HuH-7.5 (cell line): ENCODE results near the gene FAM47C.
A peak's percentile ranks its signal among the peaks of the same experiment; 100 is the strongest.
"Not testable (repeated sequence)": the region's sequence is repeated elsewhere in the genome, so short reads cannot be mapped to it uniquely, and the experiment has no call there.

Experiments used
- DNase-seq: peaks from one replicate; pipeline ENCODE4 v3.0.0; 2011; ENCODE audit warnings: low spot score

Gene FAM47C

GRCh38 chrX:37008182-37008581 is at the start of gene FAM47C:
FAM47C (plus strand) TSS chrX:37008366; CDS start chrX:37008411, 45 bp downstream.
- not testable (repeated sequence) for DNase-seq

- peak; percentile 11 for DNase-seq
These were observed 46.6 kb upstream of the FAM47C start for GRCh38 chrX:36961590-36961989.

- DNase-seq: no peak
These were observed 44.9 kb upstream of the FAM47C start for GRCh38 chrX:36963069-36963808.

GRCh38 chrX:36963852-36964251 is 44.3 kb upstream of the FAM47C start:
- DNase-seq: no peak

- DNase-seq: no peak
These were observed 34.6 kb upstream of the FAM47C start for GRCh38 chrX:36973575-36973974.

GRCh38 chrX:36974911-36975310 is 33.3 kb upstream of the FAM47C start:
- no peak for DNase-seq

- DNase-seq: no peak
These were observed 29.3 kb upstream of the FAM47C start for GRCh38 chrX:36978886-36979285.

GRCh38 chrX:36983831-36984230 is 24.3 kb upstream of the FAM47C start:
- no peak for DNase-seq

- DNase-seq: not testable (repeated sequence)
These were observed 22.6 kb upstream of the FAM47C start for GRCh38 chrX:36985416-36986209.

- DNase-seq: no peak
These were observed 21.9 kb upstream of the FAM47C start for GRCh38 chrX:36986231-36986630.

GRCh38 chrX:36987212-36987611 is 21.0 kb upstream of the FAM47C start:
- not testable (repeated sequence) for DNase-seq

- DNase-seq: no peak
These were observed 8.0 kb upstream of the FAM47C start for GRCh38 chrX:37000140-37000539.

- DNase-seq: no peak
These were observed 2.3 kb downstream of the FAM47C start for GRCh38 chrX:37010496-37010895.

- DNase-seq: not testable (repeated sequence)
These were observed 26.1 kb downstream of the FAM47C start for GRCh38 chrX:37034260-37034659.

- not testable (repeated sequence) for DNase-seq
These were observed 28.6 kb downstream of the FAM47C start for GRCh38 chrX:37036674-37037220.

- DNase-seq: not testable (repeated sequence)
These were observed 30.6 kb downstream of the FAM47C start for GRCh38 chrX:37038814-37039213.

- not testable (repeated sequence) for DNase-seq
These were observed 35.1 kb downstream of the FAM47C start for GRCh38 chrX:37042956-37043885.

GRCh38 chrX:37047776-37048175 is 39.6 kb downstream of the FAM47C start:
- no peak for DNase-seq

- not testable (repeated sequence) for DNase-seq
These were observed 49.4 kb downstream of the FAM47C start for GRCh38 chrX:37057572-37057971.

- no peak for DNase-seq
These were observed 52.8 kb downstream of the FAM47C start for GRCh38 chrX:37060999-37061398.
